IMR-90 (cell line): ENCODE data around the gene ARHGAP32. TPM values are rescaled to one million over a fixed set of nuclear protein-coding genes. Genes with fewer than 3 reads are reported as not detected.

Source experiments
- ATAC-seq: fragments of 200-7000 bp; cut with Tn5 transposase; 2 replicates; pipeline ENCODE4 v1.9.1; 2020; ENCODE audit warnings: low read depth, mild to moderate bottlenecking, moderate library complexity
- BruUV-seq: library from RNA; stranded (reverse); fragments of 400-500 nt; replicated peaks from 2 replicates; lab custom pipeline; 2021; lab: Mats Ljungman, UMichigan
- CTCF ChIA-PET: fragments of 300-600 bp; formaldehyde crosslinking; extraction: SDS; loops from one replicate; lab custom pipeline; 2021; ENCODE audit warnings: antibody characterized with exemption; lab: Yijun Ruan, JAX
- POLR2A ChIA-PET: fragments of 300-600 bp; sonication (Branson Sonifier 250); formaldehyde crosslinking; loops from one replicate; lab custom pipeline; 2022; ENCODE audit warnings: antibody characterized with exemption; ENCODE audit not compliant: unreplicated experiment; lab: Charles Lee
- DNase-seq: peaks from one replicate; pipeline ENCODE4 v3.0.0; 2013
- H2AFZ ChIP-seq: replicated peaks from 2 replicates; pipeline ENCODE3; 2013; ENCODE audit warnings: low read length, mild to moderate bottlenecking; ENCODE audit not compliant: poor library complexity
- H2AK5ac ChIP-seq: 2 replicates; pipeline ENCODE4 v1.6.1; 2013; ENCODE audit warnings: low read depth, low read length, inconsistent platforms
- H2AK9ac ChIP-seq: replicated peaks from 2 replicates; pipeline ENCODE3; 2013; ENCODE audit warnings: mild to moderate bottlenecking, low read depth, low read length, moderate library complexity; ENCODE audit not compliant: poor library complexity
- H2BK120ac ChIP-seq: 2 replicates; pipeline ENCODE4 v1.6.1; 2013; ENCODE audit warnings: low read depth, low read length, inconsistent platforms
- H2BK15ac ChIP-seq: 3 replicates; pipeline ENCODE4 v1.6.1; 2013; ENCODE audit warnings: low read depth, low read length, inconsistent platforms
- H2BK20ac ChIP-seq: 2 replicates; pipeline ENCODE4 v1.6.1; 2013; ENCODE audit warnings: low read depth, mild to moderate bottlenecking, inconsistent platforms, low read length, moderate library complexity
- H2BK5ac ChIP-seq: 2 replicates; pipeline ENCODE4 v1.6.1; 2013; ENCODE audit warnings: mild to moderate bottlenecking, low read depth, low read length, inconsistent platforms; ENCODE audit not compliant: poor library complexity, severe bottlenecking
- H3K14ac ChIP-seq: replicated peaks from 2 replicates; pipeline ENCODE4 v1.6.1; 2013; ENCODE audit warnings: low read depth, low read length, inconsistent platforms
- H3K18ac ChIP-seq: 2 replicates; pipeline ENCODE4 v1.6.1; 2013; ENCODE audit warnings: low read depth, low read length, control low read depth
- H3K23ac ChIP-seq: 2 replicates; pipeline ENCODE4 v1.6.1; 2013; ENCODE audit warnings: low read depth, low read length, inconsistent platforms
- H3K27ac ChIP-seq: 2 replicates; pipeline ENCODE4 v1.5.1; 2013; ENCODE audit warnings: mild to moderate bottlenecking, control low read depth, low read length; ENCODE audit not compliant: insufficient read depth
- H3K27me3 ChIP-seq: 2 replicates; pipeline ENCODE4 v1.6.1; 2013; ENCODE audit warnings: low read length; ENCODE audit not compliant: control insufficient read depth, insufficient read depth
- H3K36me3 ChIP-seq: 2 replicates; pipeline ENCODE4 v1.6.1; 2013; ENCODE audit warnings: low read length, mixed read lengths; ENCODE audit not compliant: control insufficient read depth, insufficient read depth
- H3K4ac ChIP-seq: 2 replicates; pipeline ENCODE4 v1.6.1; 2013; ENCODE audit warnings: low read depth, low read length, inconsistent platforms
- H3K4me1 ChIP-seq: 2 replicates; pipeline ENCODE4 v1.6.1; 2013; ENCODE audit warnings: low read length, mixed read lengths; ENCODE audit not compliant: control insufficient read depth, insufficient read depth
- H3K4me2 ChIP-seq: 2 replicates; pipeline ENCODE4 v1.6.1; 2013; ENCODE audit warnings: low read depth, mild to moderate bottlenecking, control low read depth, low read length, moderate library complexity
- H3K4me3 ChIP-seq: 2 replicates; pipeline ENCODE4 v1.5.1; 2013; ENCODE audit warnings: low read depth, mild to moderate bottlenecking, control low read depth, low read length, moderate library complexity; ENCODE audit not compliant: insufficient read depth
- H3K56ac ChIP-seq: 2 replicates; pipeline ENCODE4 v1.6.1; 2013; ENCODE audit warnings: low read length, inconsistent platforms; ENCODE audit not compliant: insufficient read depth; ENCODE audit errors: extremely low read depth
- H3K79me1 ChIP-seq, 2 experiments: 2 replicates each; pipeline ENCODE4 v1.6.1; 2013; ENCODE audit warnings: low read length in 2 of 2, inconsistent platforms in 1 of 2, low read depth in 1 of 2
- H3K9ac ChIP-seq: 2 replicates; pipeline ENCODE4 v1.6.1; 2013; ENCODE audit warnings: low read depth, low read length, control low read depth
- H3K9me1 ChIP-seq: 2 replicates; pipeline ENCODE4 v1.6.1; 2013; ENCODE audit warnings: low read length, inconsistent platforms; ENCODE audit not compliant: insufficient read depth
- H3K9me3 ChIP-seq: 2 replicates; pipeline ENCODE4 v1.6.1; 2013; ENCODE audit warnings: low read length; ENCODE audit not compliant: control insufficient read depth, insufficient read depth
- H4K20me1 ChIP-seq: 2 replicates; pipeline ENCODE4 v1.6.1; 2013; ENCODE audit warnings: low read length, inconsistent platforms; ENCODE audit not compliant: insufficient read depth
- H4K5ac ChIP-seq: 2 replicates; pipeline ENCODE4 v1.6.1; 2013; ENCODE audit warnings: mild to moderate bottlenecking, low read depth, low read length, control low read depth
- H4K8ac ChIP-seq, 2 experiments: 2 replicates each; pipeline ENCODE4 v1.6.1; 2013; ENCODE audit warnings: low read depth in 2 of 2, low read length in 2 of 2, control low read depth in 1 of 2, inconsistent platforms in 1 of 2
- H4K91ac ChIP-seq: 2 replicates; pipeline ENCODE4 v1.6.1; 2013; ENCODE audit warnings: low read depth, low read length, inconsistent platforms; ENCODE audit not compliant: insufficient read depth
- BHLHE40 ChIP-seq: fragments of 150-350 bp; IDR thresholded peaks from 2 replicates; pipeline ENCODE4 v1.6.1; 2016; ENCODE audit warnings: mild to moderate bottlenecking, low read depth, low read length
- CEBPB ChIP-seq: IDR thresholded peaks from 2 replicates; pipeline ENCODE4 v1.6.1; 2012; ENCODE audit warnings: low read depth, low read length, improper control_type of control experiment
- CHD1 ChIP-seq: IDR thresholded peaks from 2 replicates; pipeline ENCODE4 v1.6.1; 2012; ENCODE audit warnings: low read depth, low read length, improper control_type of control experiment
- CTCF ChIP-seq: conservative IDR thresholded peaks from 2 replicates; pipeline ENCODE4 v1.5.1; 2012; ENCODE audit warnings: mild to moderate bottlenecking, low read depth, low read length, improper control_type of control experiment
- ELK1 ChIP-seq: fragments of 150-350 bp; IDR thresholded peaks from 2 replicates; pipeline ENCODE4 v1.6.1; 2016; ENCODE audit warnings: low read depth, mild to moderate bottlenecking, low read length, moderate library complexity, borderline replicate concordance
- FOS ChIP-seq: fragments of 150-350 bp; IDR thresholded peaks from 2 replicates; pipeline ENCODE4 v1.6.1; 2016; ENCODE audit warnings: low read depth, low read length
- MAFK ChIP-seq: IDR thresholded peaks from 2 replicates; pipeline ENCODE4 v1.6.1; 2012; ENCODE audit warnings: low read depth, low read length, improper control_type of control experiment
- MAZ ChIP-seq: IDR thresholded peaks from 2 replicates; pipeline ENCODE4 v1.6.1; 2012; ENCODE audit warnings: low read depth, mild to moderate bottlenecking, low read length, improper control_type of control experiment, moderate library complexity, borderline replicate concordance
- MXI1 ChIP-seq: IDR thresholded peaks from 2 replicates; pipeline ENCODE4 v1.6.1; 2012; ENCODE audit warnings: low read depth, mild to moderate bottlenecking, low read length, moderate library complexity, borderline replicate concordance
- NFE2L2 ChIP-seq: fragments of 150-350 bp; IDR thresholded peaks from 2 replicates; pipeline ENCODE4 v1.6.1; 2016; ENCODE audit warnings: low read depth, mild to moderate bottlenecking, low read length
- POLR2A ChIP-seq: IDR thresholded peaks from 2 replicates; pipeline ENCODE4 v1.6.1; 2012; ENCODE audit warnings: mild to moderate bottlenecking, low read depth, low read length
- RAD21 ChIP-seq: IDR thresholded peaks from 2 replicates; pipeline ENCODE4 v1.6.1; 2012; ENCODE audit warnings: low read length, improper control_type of control experiment
- RCOR1 ChIP-seq: IDR thresholded peaks from 2 replicates; pipeline ENCODE4 v1.6.1; 2012; ENCODE audit warnings: mild to moderate bottlenecking, low read length, improper control_type of control experiment; ENCODE audit not compliant: insufficient replicate concordance
- RFX5 ChIP-seq: IDR thresholded peaks from 2 replicates; pipeline ENCODE4 v1.8.0; 2012; ENCODE audit warnings: low read depth, mild to moderate bottlenecking, low read length, moderate library complexity
- SMC3 ChIP-seq: fragments of 150-350 bp; IDR thresholded peaks from 2 replicates; pipeline ENCODE4 v1.6.1; 2016; ENCODE audit warnings: low read depth, mild to moderate bottlenecking, antibody characterized with exemption, low read length, moderate library complexity
- USF2 ChIP-seq: fragments of 150-350 bp; IDR thresholded peaks from 2 replicates; pipeline ENCODE4 v1.6.1; 2017; ENCODE audit warnings: mild to moderate bottlenecking, antibody characterized with exemption, low read length, low read depth
- WGBS, 2 experiments: methylation state at CpG; one replicate each; pipeline versions ENCODE4 v1.1.5 to v1.1.7; 2013; ENCODE audit warnings: missing lambda C conversion rate in 2 of 2; ENCODE audit not compliant: insufficient read length in 1 of 2; ENCODE audit errors: extremely low coverage in 2 of 2; 5-methylcytosine and 5-hydroxymethylcytosine counted together
- dilution Hi-C: fragments of 300-500 bp; cut with HindIII; formaldehyde crosslinking; loops from one replicate; pipeline ENCODE4 v1.14.3; 2018; ENCODE audit warnings: low sequenced_read_pairs; ENCODE audit not compliant: unreplicated experiment
- in situ Hi-C: fragments of 300-500 bp; cut with MboI; formaldehyde crosslinking; loops from 3 replicates; pipeline ENCODE4 v1.14.3; 2019; ENCODE audit warnings: low sequenced_read_pairs, inconsistent platforms, mixed read lengths
- intact Hi-C: fragments of 100-400 bp; cut with micrococcal nuclease; formaldehyde crosslinking; loops from 2 replicates; pipeline ENCODE4 v1.10.0; 2022
- polyA plus RNA-seq, 3 experiments: library from polyadenylated mRNA; depleted of rRNA; stranded (reverse); fragments of >200 nt; gene quantifications; 2 replicates each; pipeline ENCODE4 v1.2.3, GENCODE V29; 2012; ENCODE audit warnings: low replicate concordance in 1 of 3
- total RNA-seq: library from RNA; depleted of rRNA; stranded (reverse); fragments of >200 nt; gene quantifications from 2 replicates; pipeline ENCODE4 v1.2.3, GENCODE V29; 2012

ARHGAP32 gene
- total and polyA plus RNA-seq, 2 of the 4 experiments (the other 2 are of a cell fraction): 4.1 to 8.4 TPM

- no TSS peak for BruUV-seq
- H4K20me1 ChIP-seq: no peaks in the 10 kb centered on the region
- WGBS, 2 experiments: no CpG with 5 or more reads among the region's 1 CpG
- no peak overlapping the region for H3K56ac ChIP-seq
- ChIA-PET CTCF (no interaction called here), POLR2A (no interaction called here)
- no peak overlapping the region for H2AFZ ChIP-seq
- H2BK15ac ChIP-seq: no peak overlapping the region
- H2BK120ac ChIP-seq: no peak overlapping the region
- no peak overlapping the region for H3K14ac ChIP-seq
- no peak overlapping the region for H4K8ac ChIP-seq
- no peak overlapping the region for H3K4ac ChIP-seq
- H3K4me3 ChIP-seq: no peak overlapping the region
- intact Hi-C loops (no loop called here), dilution Hi-C loops (no loop called here), in situ Hi-C loops (no loop called here)
- TF ChIP-seq USF2: no peak
- TF ChIP-seq FOS: no peak
- TF ChIP-seq NFE2L2: no peak
- TF ChIP-seq CHD1: no peak
- TF ChIP-seq ELK1: no peak
- TF ChIP-seq MAFK: no peak
- no peak for TF ChIP-seq RAD21
- no peak for TF ChIP-seq MXI1
- no peak for TF ChIP-seq CTCF
- TF ChIP-seq MAZ: no peak
- TF ChIP-seq CEBPB: no peak
- TF ChIP-seq SMC3: no peak
- no peak for TF ChIP-seq POLR2A
- no peak for TF ChIP-seq RFX5
- TF ChIP-seq RCOR1: no peak
- TF ChIP-seq BHLHE40: no peak
- H2BK20ac ChIP-seq: no peak overlapping the region
- no peak overlapping the region for H4K5ac ChIP-seq
- H3K4me1 ChIP-seq: no peaks in the 10 kb centered on the region
- H3K9ac ChIP-seq: no peak overlapping the region
- H3K18ac ChIP-seq: no peak overlapping the region
- H3K79me1 ChIP-seq: no peaks in the 10 kb centered on the region
- no peak for DNase-seq
- ATAC-seq: no peak
- no peak overlapping the region for H4K91ac ChIP-seq
- H3K23ac ChIP-seq: no peak overlapping the region
- 0 out of 2 replicates have a peak, but pooled peaks cover 3% of the 10 kb centered on the region for H3K9me1 ChIP-seq
- no peak overlapping the region for H3K4me2 ChIP-seq
- no peak overlapping the region for H2AK5ac ChIP-seq
- no peaks in the 10 kb centered on the region for H3K9me3 ChIP-seq
- H3K27ac ChIP-seq: no peak overlapping the region
- H3K36me3 ChIP-seq: no peaks in the 10 kb centered on the region
- H3K27me3 ChIP-seq: no peaks in the 10 kb centered on the region
- H2AK9ac ChIP-seq: no peak overlapping the region
- no peak overlapping the region for H2BK5ac ChIP-seq
These were observed 105.1 kb downstream of the ARHGAP32 start for GRCh38 chr11:129086976-129087375.
